Limb (tissue), 2 donors: ENCODE measurements around the gene GNG8.

Source experiments
- DNase-seq, 2 donors: peaks; one replicate each; pipeline ENCODE4 v3.0.0-alpha.2; 2016; ENCODE audit errors: extremely low spot score in 2 of 2

Gene GNG8

GRCh38 chr19:46602392-46603194 lies 33.4 kb downstream of the GNG8 start:
- DNase-seq = peak in 1 of 2 donors; percentile 46

DNA sequence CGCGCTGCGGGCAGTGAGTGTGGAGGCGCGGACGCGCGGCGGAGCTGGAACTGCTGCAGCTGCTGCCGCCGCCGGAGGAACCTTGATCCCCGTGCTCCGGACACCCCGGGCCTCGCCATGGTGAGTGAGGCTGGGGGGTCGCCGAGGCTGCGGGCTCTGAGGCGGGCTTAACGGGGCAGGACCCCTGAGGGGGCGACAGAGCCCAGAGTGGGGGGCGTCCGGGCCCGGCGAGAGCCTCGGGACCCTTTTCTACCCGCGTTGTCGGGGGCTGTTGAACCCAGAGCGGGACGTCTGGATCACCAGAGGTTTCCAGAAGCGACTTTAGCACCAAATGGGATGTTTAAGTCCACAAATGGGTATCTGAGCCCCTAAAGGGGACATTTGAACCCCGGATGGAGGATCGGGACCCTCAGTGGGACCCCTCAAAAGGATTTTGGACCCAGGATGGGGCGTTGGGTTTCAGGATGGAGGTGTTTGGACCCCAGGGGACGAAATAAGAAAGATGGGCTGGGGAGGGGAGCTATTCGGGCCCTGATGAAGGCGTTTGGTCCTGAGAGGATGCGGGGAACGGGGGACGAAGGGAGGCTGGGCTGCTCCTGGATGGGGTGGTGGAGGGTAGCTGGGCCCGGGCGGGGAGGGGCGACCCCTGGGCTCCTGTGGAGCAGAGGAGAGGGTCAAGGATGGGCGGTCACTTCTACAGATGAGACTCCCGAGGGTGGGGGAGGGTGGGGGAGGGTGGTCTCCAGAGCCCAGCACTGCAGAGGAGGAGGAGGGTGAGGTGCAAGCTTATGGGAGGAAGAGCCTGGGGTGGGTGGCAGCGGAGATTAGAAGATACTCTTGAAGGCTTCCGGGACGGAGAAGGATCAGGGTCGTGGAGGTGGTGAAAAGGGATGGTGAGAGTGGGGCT lies 34.4 kb downstream of the GNG8 start, which contains the start of gene CALM3:
CALM3 (plus strand) TSS at position 13 of the 907 bp plus-strand sequence; CDS start at position 118, 105 bp downstream.
- peak in 1 of 2 donors; percentile 58 for DNase-seq

DNA sequence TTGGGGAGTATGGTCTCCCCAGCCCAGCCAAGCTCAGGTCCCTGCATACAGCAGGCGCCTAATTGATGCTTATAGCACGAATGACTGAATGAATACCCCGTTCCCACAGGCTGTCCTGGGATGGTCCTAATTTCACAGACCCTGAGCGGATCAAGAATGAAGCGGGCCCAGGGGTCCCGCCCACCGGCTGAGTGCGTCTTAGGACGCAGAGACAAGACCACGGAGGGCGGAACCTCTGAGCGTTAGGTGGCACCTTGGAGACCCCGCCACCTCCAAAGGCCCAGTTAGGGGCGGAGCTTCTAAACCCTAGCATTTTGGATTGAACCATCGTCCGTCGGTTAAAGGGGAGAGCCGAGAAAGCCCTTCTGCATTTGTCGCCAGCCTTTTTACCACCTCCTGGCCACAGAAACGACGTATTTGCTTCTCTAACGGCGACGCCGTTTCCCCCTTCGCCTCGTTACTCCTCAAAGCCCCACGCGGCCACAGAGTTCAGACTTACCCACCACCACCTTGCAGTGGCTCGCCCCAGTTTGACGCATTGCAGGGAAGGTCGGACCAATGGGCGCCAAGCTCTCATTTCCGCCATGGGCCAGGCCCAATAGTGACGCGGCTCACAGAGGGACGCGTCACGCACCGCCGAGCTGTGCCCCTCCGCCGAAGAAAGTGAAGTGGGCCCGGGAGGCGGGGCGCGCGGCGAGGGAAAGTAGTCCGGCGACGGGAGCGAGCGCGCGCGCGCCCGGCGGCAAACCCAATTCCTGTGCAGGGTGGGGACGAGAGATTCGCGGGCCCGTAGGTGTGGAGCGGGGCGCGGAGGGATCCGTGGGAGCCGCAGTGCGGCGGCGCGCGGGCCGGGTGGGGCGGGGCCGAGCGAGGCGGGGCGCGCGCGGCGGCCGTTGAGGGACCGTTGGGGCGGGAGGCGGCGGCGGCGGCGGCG lies 35.4 kb downstream of the GNG8 start:
- peak; percentile 95 to 99 for DNase-seq

GRCh38 chr19:46599716-46600373 lies 36.2 kb downstream of the GNG8 start:
- DNase-seq = no peak

- no peak for DNase-seq
Measured at GRCh38 chr19:46598372-46598917, 37.6 kb downstream of the GNG8 start.

- no peak for DNase-seq
Measured at GRCh38 chr19:46596008-46596407, 40.0 kb downstream of the GNG8 start.

- no peak for DNase-seq
Measured at GRCh38 chr19:46591870-46592269, 44.1 kb downstream of the GNG8 start.

DNA sequence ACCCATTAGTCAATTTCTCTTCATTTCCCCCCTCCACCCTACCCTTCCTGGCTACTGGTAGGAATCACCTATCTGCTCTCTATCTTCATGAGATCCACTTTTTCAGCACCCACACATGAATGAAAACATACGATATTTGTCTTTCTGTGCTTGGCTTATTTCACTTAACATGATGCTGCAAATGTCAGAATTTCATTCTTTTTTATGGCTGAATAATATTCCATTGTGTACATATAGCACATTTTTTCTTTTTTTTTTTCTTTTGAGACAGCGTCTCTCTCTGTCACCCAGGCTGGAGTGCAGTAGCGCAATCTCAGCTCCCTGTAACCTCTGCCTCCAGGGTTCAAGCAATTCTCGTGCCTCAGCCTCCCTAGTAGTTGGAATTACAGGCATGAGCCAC lies 44.7 kb downstream of the GNG8 start:
- no peak for DNase-seq

DNA sequence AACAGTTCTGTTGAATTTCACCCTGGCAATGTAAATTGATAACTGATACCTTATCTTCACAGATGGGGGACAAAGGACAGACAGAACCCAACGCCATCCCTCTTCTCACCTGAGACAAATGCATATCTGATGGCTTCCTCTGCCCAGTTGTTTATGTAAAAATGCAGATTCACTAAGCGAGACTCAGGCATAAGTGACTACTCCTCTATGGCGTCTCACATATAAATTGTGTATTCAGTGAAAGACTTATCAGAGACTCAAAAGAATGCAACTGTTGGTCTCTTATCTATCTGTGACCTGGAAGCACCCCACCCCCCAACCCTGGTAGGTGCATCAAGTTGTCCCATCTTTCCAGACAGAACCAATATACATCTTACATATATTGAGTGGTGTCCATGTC lies 48.1 kb downstream of the GNG8 start:
- no peak for DNase-seq

DNA sequence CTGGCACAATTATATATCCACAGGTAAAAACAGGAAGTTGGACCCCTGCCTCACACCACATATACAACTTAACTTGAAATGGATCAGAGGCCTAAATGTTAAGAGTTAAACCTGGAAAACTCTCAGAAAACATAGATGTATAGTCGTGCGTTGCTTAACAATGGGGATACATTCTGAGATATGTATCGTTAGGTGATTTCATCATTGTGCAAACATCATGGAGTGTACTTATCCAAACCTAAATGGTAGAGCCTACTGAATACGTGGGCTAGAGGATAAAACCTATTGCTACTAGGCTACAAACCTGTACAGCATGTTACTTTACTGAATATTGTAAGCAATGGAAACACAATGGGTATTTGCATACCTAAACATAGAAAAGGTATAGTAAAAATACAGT lies 49.7 kb downstream of the GNG8 start:
- DNase-seq = no peak

- no peak for DNase-seq
Measured at GRCh38 chr19:46585539-46585938, 50.5 kb downstream of the GNG8 start.
